HCT116 (cell line): Measurements from ENCODE around the gene SPG7. TPM values are rescaled to one million over a fixed set of nuclear protein-coding genes. Genes with fewer than 3 reads are reported as not detected.
A peak's percentile ranks its signal among the peaks of the same experiment; 100 is the strongest.

Experiments used
- ATAC-seq: fragments of 200-7000 bp; cut with Tn5 transposase; 2 replicates; pipeline ENCODE4 v1.9.1; 2020; ENCODE audit warnings: mild to moderate bottlenecking, moderate library complexity
- BruUV-seq: library from RNA; stranded (reverse); fragments of 400-500 nt; replicated peaks from 2 replicates; lab custom pipeline; 2021; lab: Mats Ljungman, UMichigan
- CTCF ChIA-PET: fragments of 300-600 bp; sonication (Branson Sonifier 250); formaldehyde crosslinking; loops from one replicate; lab custom pipeline; 2021; ENCODE audit warnings: antibody characterized with exemption; lab: Charles Lee
- POLR2A ChIA-PET: fragments of 300-600, 350-600 bp; sonication (Branson Sonifier 250); formaldehyde crosslinking; loops from one replicate; lab custom pipeline; 2021; ENCODE audit warnings: antibody characterized with exemption; lab: Charles Lee
- RAD21 ChIA-PET, 2 experiments: fragments of 300-600 bp; sonication (Branson Sonifier 250); formaldehyde crosslinking; loops; one replicate each; lab custom pipeline; 2023; ENCODE audit warnings: low total read pairs in 2 of 2; ENCODE audit not compliant: uncharacterized antibody in 2 of 2, unreplicated experiment in 2 of 2, low non-redundant PET in 1 of 2; lab: Charles Lee
- DNase-seq: peaks from one replicate; pipeline ENCODE4 v3.0.0-alpha.2; 2010; ENCODE audit warnings: low read depth, low spot score
- H2AFZ ChIP-seq: fragments of 200-600 bp; shearing (Covaris generic), sonication (generic); 2 replicates; pipeline ENCODE4 v1.6.1; 2017; ENCODE audit warnings: low read depth, mixed run types, mixed read lengths, antibody characterized with exemption, low read length; ENCODE audit not compliant: poor library complexity, severe bottlenecking
- H3K27ac ChIP-seq: 2 replicates; pipeline ENCODE4 v1.5.1; 2012; ENCODE audit warnings: low read depth, low read length
- H3K27me3 ChIP-seq: fragments of 200-600 bp; sonication (generic); 2 replicates; pipeline ENCODE4 v1.6.1; 2016; ENCODE audit warnings: mixed run types, low read length, mixed read lengths; ENCODE audit not compliant: insufficient read depth
- H3K36me3 ChIP-seq, 2 experiments: fragments of 200-500 bp in 1 of 2; fragments of 200-600 bp in 1 of 2; sonication (Bioruptor generic) in 1 of 2; sonication (generic) in 1 of 2; 2 replicates each; pipeline versions ENCODE4 v1.5.1 to v1.6.1; 2014 to 2016; ENCODE audit warnings: low read length in 2 of 2, inconsistent platforms in 1 of 2, mixed read lengths in 1 of 2, mixed run types in 1 of 2; ENCODE audit not compliant: insufficient read depth in 2 of 2, control insufficient read depth in 1 of 2
- H3K4me1 ChIP-seq, 2 experiments: fragments of 200-600 bp in 1 of 2; sonication (generic) in 1 of 2; 2 replicates each; pipeline versions ENCODE4 v1.5.1 to v1.6.1; 2012 to 2017; ENCODE audit warnings: low read length in 2 of 2, inconsistent platforms in 1 of 2, mild to moderate bottlenecking in 1 of 2, mixed read lengths in 1 of 2, mixed run types in 1 of 2, moderate library complexity in 1 of 2; ENCODE audit not compliant: insufficient read depth in 2 of 2, control insufficient read depth in 1 of 2
- H3K4me2 ChIP-seq: fragments of 200-600 bp; sonication (generic); 2 replicates; pipeline ENCODE4 v1.6.1; 2017; ENCODE audit warnings: mixed run types, low read length, mixed read lengths
- H3K4me3 ChIP-seq, 2 experiments: fragments of 200-600 bp in 1 of 2; sonication (generic) in 1 of 2; replicated peaks in 1 of 2; 2 replicates each; pipeline ENCODE4 v1.5.1; 2011 to 2016; ENCODE audit warnings: low read length in 2 of 2, control low read depth in 1 of 2, low read depth in 1 of 2, mild to moderate bottlenecking in 1 of 2, mixed read lengths in 1 of 2, mixed run types in 1 of 2
- H3K79me2 ChIP-seq: fragments of 200-600 bp; sonication (generic); 2 replicates; pipeline ENCODE4 v1.6.1; 2017; ENCODE audit warnings: mild to moderate bottlenecking, mixed run types, low read length, moderate library complexity, mixed read lengths; ENCODE audit not compliant: insufficient read depth
- H3K9ac ChIP-seq: fragments of 200-600 bp; sonication (generic); 2 replicates; pipeline ENCODE4 v1.6.1; 2016; ENCODE audit warnings: low read length, mixed read lengths
- H3K9me2 ChIP-seq: fragments of 200-600 bp; sonication (generic), shearing (Covaris generic); 2 replicates; pipeline ENCODE4 v1.6.1; 2017; ENCODE audit warnings: mixed run types, mild to moderate bottlenecking, moderate library complexity; ENCODE audit not compliant: insufficient read depth
- H3K9me3 ChIP-seq, 2 experiments: fragments of 200-500 bp in 1 of 2; fragments of 200-600 bp in 1 of 2; sonication (Bioruptor generic) in 1 of 2; sonication (generic) in 1 of 2; 2 replicates each; pipeline ENCODE4 v1.6.1; 2014 to 2017; ENCODE audit warnings: low read length in 2 of 2, mixed read lengths in 2 of 2, inconsistent platforms in 1 of 2, low read depth in 1 of 2, mild to moderate bottlenecking in 1 of 2, mixed run types in 1 of 2, moderate library complexity in 1 of 2; ENCODE audit not compliant: control insufficient read depth in 1 of 2, insufficient read depth in 1 of 2
- H4K20me1 ChIP-seq: fragments of 200-600 bp; sonication (generic), shearing (Covaris generic); 2 replicates; pipeline ENCODE4 v1.6.1; 2017; ENCODE audit warnings: mixed run types, mild to moderate bottlenecking, moderate library complexity; ENCODE audit not compliant: insufficient read depth
- CTCF ChIP-seq, 3 experiments: fragments of 200-600 bp in 1 of 3; sonication (generic) in 1 of 3; IDR thresholded peaks in 2 of 3; conservative IDR thresholded peaks in 1 of 3; 2 replicates each; pipeline ENCODE4 v1.5.1; 2012 to 2017; ENCODE audit warnings: low read depth in 2 of 3, low read length in 2 of 3, antibody characterized with exemption in 1 of 3, borderline replicate concordance in 1 of 3, control low read depth in 1 of 3, mild to moderate bottlenecking in 1 of 3, mixed read lengths in 1 of 3, mixed run types in 1 of 3, moderate library complexity in 1 of 3; ENCODE audit not compliant: insufficient read depth in 1 of 3
- FOSL1 ChIP-seq: IDR thresholded peaks from 2 replicates; pipeline ENCODE4 v1.6.1; 2012; ENCODE audit warnings: low read depth
- POLR2A ChIP-seq: IDR thresholded peaks from 2 replicates; pipeline ENCODE4 v1.7.0; 2011; ENCODE audit warnings: borderline replicate concordance; ENCODE audit not compliant: insufficient read depth, insufficient read length; ENCODE audit errors: extremely low read depth
- POLR2AphosphoS5 ChIP-seq: IDR thresholded peaks from 2 replicates; pipeline ENCODE4 v1.6.1; 2011; ENCODE audit warnings: mild to moderate bottlenecking, low read depth, low read length, moderate library complexity
- SP1 ChIP-seq: IDR thresholded peaks from 2 replicates; pipeline ENCODE4 v1.6.1; 2012; ENCODE audit warnings: low read depth
- SRF ChIP-seq: IDR thresholded peaks from 2 replicates; pipeline ENCODE4 v1.6.1; 2012; ENCODE audit warnings: low read depth
- TCF7L2 ChIP-seq: IDR thresholded peaks from 2 replicates; pipeline ENCODE4 v1.7.0; 2011; ENCODE audit warnings: borderline replicate concordance, inconsistent platforms; ENCODE audit not compliant: insufficient read depth, insufficient read length; ENCODE audit errors: extremely low read depth
- YY1 ChIP-seq: IDR thresholded peaks from 2 replicates; pipeline ENCODE4 v1.6.1; 2011; ENCODE audit warnings: low read length, low read depth, moderate library complexity, mild to moderate bottlenecking; ENCODE audit not compliant: insufficient replicate concordance; ENCODE audit errors: extremely low read depth
- ZFX ChIP-seq: fragments of 450-650 bp; IDR thresholded peaks from 2 replicates; pipeline ENCODE4 v1.6.1; 2017
- intact Hi-C: fragments of 100-400 bp; cut with micrococcal nuclease; formaldehyde crosslinking; loops from 2 replicates; pipeline ENCODE4 v1.10.0; 2022
- total RNA-seq: library from RNA; stranded (reverse); gene quantifications from one replicate; pipeline ENCODE4 v1.2.1, GENCODE V29; 2021; ENCODE audit not compliant: unreplicated experiment

The SPG7 gene
- total RNA-seq, 1 experiment from 2014 or later: 116 TPM

GRCh38 chr16:89574681-89575246 lies 66.6 kb downstream of the SPG7 start:
- Histone ChIP-seq H3K9me3 (peaks cover 0 to 4% of the 10 kb centered on the region in 2 experiments; a peak in 1 of 4 replicates), H4K20me1 (no peaks in the 10 kb centered on the region), H3K27ac (peak overlapping the region; percentile 99), H2AFZ (no peak overlapping the region), H3K79me2 (peaks cover 36% of the 10 kb centered on the region), H3K36me3 (peaks cover 13 to 26% of the 10 kb centered on the region in 2 experiments; a peak in 3 of 4 replicates), H3K4me2 (peak overlapping the region; percentile 99), H3K4me1 (peaks cover 14 to 35% of the 10 kb centered on the region in 2 experiments), H3K9me2 (no peaks in the 10 kb centered on the region), H3K9ac (peak overlapping the region; percentile 99), H3K4me3 (peak overlapping the region; percentile 71 to 97), H3K27me3 (no peaks in the 10 kb centered on the region)
- peak in 2 of 3 experiments; percentile 90 to 91; a peak in 4 of 6 replicates for TF ChIP-seq CTCF (IDR thresholded peaks at IDR 0.05 in 2 of 3, conservative IDR thresholded peaks at IDR 0.05 in 1 of 3; ENCODE audit: borderline replicate concordance in 1 of 3, insufficient read depth in 1 of 3, low read depth in 2 of 3, low read length in 2 of 3)
- TF ChIP-seq FOSL1: no peak
- peak; percentile 77 for TF ChIP-seq YY1
- TF ChIP-seq POLR2A: peak; percentile 26
- peak; percentile 34 for TF ChIP-seq TCF7L2
- TF ChIP-seq POLR2AphosphoS5: peak; percentile 57
- no peak for TF ChIP-seq SP1
- TF ChIP-seq SRF: no peak
- TF ChIP-seq ZFX: peak; percentile 95; the same call in 1 of the 2 replicates
- RAD21 ChIA-PET: interaction anchor here in 1 of 2 experiments (1.3 kb wide), 1 partner anchor 66 kb away, joined by 3 read pairs; no protein-coding TSS in a partner anchor
- no TSS peak for BruUV-seq
- DNase-seq (peak; percentile 57), ATAC-seq (peak; percentile 83)
- POLR2A ChIA-PET: interaction anchor here (1.0 kb wide), 1 partner anchor 10 kb away, joined by 4 read pairs; no protein-coding TSS in a partner anchor
- intact Hi-C loops: loop anchor here (1.0 to 2.0 kb wide), 2 partner anchors 67 to 92 kb away; no protein-coding TSS in a partner anchor
- CTCF ChIA-PET: interaction anchor here (0.7 to 2.2 kb wide), 5 partner anchors 9 to 131 kb away, joined by 3 to 8 read pairs (median 4); no protein-coding TSS in a partner anchor
